DMS53 (cell line): ENCODE data around the gene PPP1R15B.
A peak's percentile ranks its signal among the peaks of the same experiment; 100 is the strongest.

Experiments
- DNase-seq: peaks from one replicate; lab custom pipeline; 2025; lab: John Stamatoyannopoulos, UW

The PPP1R15B gene

DNA sequence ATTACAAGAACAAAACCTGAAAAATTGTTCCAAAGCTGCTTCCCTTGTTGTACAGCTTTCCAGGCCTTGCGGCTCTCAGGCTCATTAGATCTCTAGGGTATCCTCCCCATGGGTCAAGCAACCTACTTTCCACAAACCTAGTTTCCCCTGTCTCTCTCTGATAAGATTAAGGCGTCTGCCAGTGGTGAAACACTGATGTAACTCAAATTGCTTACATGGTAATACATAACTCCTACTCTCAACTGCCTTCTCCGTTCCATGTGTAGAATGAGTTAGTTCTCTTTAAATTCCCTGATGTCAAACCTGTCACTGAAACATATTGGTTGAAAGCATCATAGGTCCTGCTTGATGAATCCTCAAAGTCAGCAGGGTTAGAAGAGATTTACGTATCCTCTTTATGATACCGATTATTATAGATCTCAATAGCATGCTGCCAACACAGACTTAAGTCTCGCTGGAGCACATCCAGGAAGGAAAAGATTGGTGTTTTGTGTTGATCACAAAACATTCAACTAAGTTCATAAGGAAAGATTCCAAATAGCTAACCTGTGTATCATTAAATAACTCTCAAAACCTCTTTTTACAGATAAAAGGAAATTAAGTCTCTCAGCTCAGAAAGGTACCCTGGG lies 10.6 kb downstream of the PPP1R15B start:
- DNase-seq = no peak

DNA sequence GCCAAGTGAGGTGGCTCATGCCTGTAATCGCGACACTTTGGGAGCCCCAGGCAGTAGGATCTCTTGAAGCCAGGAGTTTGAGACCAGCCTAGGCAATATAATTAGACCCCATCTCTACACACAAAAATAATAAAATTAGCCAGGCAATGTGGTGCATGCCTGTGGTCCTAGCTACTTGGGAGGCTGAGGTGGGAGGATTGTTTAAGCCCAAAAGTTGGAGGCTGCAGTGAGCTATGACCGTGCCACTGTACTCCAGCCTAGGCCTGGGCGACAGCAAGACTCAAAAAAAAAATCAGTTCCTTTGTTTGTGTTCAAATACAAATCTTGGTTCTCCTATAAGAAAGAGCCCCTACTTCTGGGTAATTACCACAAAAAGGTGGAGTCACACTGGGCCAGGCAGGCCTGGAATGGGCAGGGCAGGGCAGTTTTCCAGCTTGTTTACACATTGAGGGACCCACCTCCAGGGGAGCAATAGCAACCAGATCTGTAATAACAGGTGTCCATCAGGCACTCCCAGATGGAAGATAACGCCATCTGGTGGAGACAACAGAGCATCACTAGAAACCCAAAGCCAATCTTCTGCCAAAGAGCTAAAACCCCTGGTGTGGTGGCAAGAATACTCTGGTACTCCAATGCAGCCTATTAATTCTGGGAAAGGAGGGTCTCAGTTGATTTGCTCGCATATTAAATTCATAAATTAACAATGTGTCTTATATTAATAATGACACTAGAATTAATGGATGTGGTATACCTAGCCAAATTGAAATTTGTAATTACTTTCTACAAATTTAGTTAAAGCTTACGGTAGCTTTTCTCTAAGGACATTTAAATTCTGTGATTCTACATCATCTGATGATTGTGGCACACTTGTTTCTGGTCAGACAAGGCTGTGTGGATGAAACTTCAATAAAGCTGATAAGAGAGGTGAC lies 13.2 kb downstream of the PPP1R15B start:
- DNase-seq = peak; percentile 96

DNA sequence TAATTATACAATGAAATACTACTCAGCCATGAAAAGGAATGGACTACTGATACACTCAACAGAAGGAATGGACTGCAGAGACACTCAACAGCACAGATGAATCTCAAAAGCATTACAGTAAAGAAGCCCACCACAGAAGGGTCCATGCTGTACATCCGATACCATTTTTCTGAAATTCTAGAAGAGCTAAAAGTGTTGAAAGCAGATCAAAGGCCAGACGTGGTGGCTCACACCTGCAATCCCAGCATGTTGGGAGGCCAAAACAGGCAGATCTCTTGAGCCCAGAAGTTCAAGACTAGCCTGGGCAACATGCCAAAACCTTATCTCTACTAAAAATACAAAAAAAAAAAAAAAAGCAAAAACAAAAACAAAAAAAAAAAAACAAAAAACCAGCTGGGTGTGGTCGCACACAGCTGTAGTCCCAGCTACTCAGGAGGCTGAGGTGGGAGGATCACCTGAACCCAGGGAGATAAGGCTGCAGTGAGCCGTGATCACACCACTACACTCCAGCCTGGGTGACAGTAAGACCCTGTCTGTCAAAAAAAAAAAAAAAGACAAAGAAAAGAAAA lies 15.5 kb downstream of the PPP1R15B start:
- no peak for DNase-seq

DNA sequence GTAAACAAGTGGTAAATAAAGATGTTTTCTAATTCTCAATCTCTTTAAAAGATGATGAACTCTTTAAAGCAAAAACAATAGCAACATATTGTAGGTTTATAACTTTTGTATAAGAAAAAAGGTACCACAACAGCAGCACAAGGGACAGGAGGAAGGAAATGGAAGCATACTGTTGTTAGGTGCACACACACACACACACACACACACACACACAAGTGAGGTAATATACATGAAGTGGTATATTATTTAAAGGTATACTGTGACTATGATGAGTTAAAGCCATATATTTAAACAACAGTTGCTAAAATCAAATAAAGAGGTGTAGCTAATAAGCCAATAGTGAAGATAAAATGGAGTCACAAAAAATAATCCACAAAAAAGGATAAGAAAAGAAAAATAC lies 20.0 kb downstream of the PPP1R15B start:
- no peak for DNase-seq

DNA sequence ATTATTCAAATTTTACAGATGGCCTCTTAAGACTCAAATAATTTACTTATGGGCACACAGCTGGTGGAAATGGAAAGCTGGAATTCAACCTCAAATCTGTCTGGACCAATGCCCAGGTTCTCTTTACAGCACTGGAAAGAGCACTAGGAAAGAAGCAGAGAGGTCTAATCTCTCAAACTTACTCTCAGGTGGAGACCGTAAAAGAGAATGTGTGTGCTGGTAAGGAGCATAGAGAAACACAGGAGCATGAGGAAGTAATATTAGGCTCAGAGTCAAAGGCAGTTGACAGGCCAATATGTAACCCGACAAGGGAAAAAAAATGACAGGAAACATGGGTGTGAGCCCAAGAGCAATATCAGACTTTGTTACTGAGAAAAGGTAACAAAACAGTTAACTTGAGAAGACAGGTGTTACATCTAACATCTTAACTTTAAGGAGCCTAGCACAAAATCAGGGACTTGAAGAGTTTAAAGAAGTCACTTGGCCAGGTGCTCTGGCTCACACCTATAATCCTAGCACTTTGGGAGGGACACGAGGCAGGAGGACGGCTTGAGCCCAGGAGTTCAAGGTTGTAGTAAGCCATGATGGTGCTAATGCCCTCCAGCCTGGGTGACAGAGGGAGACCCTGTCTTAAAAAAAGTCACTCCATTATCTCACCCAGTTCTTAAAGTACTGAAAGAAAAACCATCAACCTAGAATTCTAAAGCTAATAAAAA lies 20.7 kb downstream of the PPP1R15B start:
- no peak for DNase-seq

DNA sequence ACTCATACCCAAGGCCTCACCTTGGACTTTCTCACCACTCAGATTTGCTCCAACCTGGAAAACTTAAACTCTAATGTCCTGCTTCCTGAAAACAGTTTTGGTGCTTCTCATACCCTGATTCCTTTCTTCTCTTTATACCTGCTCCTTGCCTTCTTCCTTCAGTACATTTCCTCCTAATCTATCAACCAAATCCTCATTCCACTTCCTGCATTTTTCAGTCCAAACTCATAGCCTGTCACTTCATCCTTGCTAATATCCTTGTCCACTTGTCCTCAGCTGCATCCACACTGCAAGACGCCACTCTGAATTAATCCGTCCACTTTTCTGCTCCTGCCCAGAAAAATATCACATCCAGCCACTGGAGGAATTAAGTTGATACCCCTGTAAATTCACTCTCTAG lies 25.9 kb downstream of the PPP1R15B start:
- DNase-seq = no peak

DNA sequence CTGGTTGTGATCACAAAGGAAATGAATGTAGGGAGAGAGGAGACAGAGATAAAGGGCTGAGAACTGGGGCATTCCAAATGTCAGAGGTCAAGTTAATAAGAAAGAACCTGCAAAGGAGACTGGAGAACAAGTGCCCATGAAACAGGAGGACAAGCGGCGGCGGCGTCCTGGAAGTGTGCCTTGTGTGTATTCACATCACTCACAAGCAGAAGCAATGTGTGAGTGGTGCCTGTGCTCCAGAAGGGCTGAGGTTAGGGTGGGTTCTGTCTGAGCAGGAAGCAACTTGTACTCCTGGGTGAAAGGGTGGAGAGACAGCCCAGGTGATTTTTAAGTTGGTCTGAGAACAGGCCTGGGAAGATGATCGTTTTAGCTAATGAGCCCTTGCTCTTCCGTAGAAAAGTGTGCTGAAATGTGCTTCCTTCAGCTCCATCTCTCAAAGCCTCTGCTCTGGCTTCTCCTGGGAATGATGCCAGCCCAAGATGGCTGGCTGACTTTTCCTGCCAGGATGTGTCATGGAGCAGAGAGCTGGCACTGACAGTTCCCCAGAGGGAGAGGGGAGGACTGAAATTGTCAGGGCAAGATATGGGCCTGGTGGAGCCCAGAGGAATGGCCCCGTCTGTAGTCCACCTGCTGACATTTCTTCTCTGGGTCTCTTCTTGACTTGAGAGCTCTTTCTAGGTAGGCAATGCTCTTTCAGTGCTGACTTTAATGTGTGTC lies 26.8 kb downstream of the PPP1R15B start:
- no peak for DNase-seq

DNA sequence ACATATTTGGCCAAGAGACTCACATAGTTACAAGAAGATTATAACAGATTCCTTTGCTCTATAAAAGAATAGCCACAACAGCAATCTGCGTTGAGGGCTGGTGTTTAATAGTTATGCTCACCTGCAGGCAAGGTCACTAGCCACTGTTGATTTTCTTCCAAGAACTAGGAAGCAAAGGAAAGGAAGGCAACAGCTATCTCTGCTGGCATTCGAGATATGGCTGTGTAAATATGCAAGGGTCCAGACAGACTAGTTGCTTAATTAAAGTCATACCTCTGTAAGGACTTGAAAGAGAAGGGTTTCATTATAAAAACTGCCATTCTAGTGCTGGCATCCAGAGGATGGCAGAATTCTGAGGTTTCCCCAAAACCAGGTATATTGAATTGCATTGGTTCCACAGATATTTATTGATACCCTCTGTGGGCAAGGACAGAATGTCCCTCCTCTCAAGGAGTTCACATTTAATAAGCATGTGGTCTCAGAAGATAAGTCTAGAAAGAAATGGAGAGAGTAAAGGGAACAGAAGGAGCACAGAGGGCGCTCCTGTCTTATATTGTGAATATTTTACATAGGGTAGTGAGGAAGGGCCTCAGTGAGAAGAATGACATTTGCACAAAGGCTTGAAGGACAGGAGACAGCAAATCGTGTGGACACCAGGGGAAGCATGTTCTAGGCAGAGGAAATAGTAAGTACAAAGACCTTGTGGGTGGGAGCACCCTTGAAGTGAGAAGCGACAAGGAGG lies 28.3 kb downstream of the PPP1R15B start:
- no peak for DNase-seq

DNA sequence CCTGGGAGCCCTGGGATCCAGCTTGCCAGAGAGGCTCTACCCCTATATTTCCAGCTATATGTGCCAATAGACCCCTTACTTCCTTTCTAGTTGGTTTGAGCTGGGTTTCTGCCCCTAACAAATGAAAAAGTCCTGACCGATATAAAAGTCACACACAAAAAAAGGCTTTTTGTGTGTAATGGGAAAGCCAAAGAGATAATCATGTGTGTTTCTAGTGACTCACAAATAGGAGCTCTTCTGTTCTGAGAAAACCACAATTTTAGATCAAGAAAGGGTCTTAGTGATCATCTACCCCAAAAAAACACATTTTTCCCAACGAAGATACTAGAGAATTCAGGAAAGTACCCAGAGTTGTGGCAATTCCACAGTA lies 28.9 kb downstream of the PPP1R15B start:
- DNase-seq = no peak

DNA sequence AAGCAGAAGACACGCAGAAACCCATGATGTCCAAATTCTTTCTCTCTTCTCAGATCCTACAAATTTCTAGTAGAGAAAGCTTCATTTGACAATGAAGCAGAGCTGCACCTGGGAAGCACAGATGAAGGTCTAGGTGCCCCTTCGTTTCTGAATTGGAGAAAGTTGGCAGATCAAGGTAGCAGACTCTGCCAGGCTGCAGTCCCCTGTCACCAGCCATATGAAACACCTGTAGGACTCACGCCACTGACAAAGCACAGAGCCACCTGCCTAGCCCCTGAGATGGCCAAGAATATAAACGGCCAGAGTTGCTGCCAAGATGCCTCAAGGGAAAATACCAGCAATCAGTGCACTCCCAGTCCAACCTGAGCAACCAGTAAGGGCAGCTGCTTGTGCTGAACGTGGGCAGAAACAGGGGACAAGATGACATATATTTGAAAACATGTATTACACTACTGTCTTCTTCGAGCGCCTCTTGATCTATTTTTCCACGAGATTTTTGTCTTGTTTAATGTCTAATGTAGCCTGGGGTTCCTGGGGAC lies 31.3 kb downstream of the PPP1R15B start:
- no peak for DNase-seq

DNA sequence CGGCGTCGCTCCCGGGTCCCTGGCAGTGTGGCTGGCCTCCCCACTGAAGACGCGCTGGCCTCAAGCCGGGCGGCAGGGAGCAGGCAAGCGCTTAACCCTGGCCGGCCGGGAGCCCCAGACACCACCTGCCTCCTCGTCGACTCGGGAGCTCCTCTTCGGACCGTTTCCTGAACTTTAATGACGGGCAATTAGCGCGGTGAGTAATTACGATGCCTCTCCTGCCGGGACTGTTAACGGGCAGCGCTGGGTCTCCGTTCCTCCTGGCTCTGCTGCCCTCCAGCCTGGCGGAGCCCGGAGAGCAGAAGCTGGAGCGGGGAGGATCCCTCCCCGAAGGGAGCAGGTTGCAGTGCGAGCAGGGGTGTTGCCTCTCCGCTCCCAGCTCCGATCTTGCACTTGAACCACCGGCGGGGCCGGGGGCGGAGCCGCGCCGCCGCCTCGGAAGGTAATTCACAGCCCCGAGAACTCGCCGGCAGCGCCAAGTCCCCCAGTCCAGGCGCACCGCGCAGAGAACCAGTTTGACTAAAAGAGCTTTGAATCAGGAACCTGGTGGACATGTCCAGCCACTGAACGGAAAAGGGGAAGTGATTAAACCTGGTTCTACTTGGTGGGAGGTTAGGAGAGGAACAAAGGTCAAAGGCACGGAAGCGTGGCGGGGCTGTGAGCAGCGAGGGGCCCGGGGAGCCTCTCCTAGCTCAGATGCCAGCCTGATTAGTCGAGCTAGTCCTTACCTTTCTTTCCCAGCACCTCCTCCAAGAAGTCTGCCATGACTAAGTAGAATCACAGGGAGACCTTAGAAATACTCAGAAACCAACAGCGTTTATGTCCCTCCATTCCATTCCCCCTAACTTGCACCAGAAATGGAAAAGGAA lies 33.6 kb downstream of the PPP1R15B start:
- peak; percentile 89 for DNase-seq

DNA sequence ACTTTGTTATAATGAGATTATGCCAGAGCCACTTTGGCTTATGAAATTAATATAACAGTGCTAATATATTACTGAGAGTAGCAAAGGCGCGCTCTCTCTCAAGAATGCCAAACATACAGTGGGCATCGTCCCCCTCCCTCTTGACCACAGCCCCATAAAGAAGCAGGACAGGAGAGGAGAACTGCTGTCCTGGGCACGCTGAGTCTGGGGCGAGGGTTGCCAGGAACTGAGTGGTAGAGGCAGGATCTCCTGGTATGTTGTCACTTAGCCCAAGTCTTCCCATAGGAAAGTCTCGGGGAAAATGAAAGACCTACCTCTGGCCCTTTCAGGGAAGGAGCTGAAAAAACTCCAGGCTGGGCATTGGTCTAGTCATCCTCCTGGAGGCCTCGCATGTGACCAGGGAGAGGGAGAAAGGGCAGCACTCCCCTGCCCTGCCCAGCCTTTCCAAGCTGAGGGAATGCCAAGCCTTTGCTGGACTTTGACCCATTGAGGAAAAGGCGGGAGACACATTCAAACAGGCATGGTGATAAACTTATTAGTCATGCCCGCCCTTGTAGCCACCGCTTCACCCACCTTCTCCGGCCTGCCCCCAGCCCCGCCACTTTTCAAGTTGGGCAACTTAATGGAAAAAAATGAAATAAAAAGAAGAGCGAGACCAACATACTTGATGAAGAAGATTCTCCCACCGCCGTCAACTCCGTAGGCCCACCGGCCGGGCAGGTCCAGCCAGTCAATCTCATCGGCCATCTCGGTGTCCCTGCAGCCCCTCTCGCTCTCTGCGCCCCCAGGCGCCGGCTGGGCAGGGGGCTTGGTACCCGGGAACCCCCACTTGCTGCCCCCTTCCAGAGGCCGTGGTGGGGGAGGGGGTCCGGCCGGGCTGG lies 34.5 kb downstream of the PPP1R15B start:
- DNase-seq = peak; percentile 90

DNA sequence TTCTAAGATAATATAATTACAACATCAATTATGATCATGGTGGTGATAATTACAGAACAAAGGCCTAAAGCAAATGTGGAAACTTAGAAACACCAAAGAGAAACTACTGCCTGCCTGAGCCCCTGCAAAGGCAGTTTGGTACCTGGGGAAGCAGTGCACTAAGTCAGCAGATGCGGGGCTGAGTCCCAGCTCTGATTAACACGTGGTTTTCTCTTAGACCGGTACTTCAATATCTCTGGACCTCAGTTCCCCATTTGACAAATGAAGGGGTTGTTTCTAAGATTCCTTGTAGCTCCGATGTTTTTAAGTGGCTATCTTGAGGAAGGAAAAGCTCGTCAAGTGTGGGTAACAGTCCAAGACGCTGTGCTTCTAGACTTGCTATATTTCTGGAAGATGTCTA lies 35.2 kb downstream of the PPP1R15B start:
- DNase-seq = no peak

DNA sequence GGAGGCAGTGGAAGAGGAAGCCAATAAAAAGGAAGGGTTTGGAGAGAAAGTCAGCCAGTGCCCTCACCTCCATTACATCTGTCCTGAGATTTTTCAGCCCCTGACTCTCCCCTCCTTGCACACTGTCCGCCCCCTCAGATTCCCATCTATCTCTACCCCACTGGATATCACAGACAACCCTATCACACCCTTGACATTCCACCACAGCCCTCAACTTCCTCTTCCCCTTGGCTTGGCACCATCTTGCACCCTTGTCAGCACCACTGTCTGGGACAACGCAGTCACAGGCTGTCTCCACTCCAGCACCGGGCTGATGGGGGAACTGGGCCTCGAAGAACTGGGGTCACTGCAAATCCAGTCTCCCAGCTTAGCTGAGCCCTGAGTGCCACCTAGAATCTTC lies 37.7 kb downstream of the PPP1R15B start:
- no peak for DNase-seq

DNA sequence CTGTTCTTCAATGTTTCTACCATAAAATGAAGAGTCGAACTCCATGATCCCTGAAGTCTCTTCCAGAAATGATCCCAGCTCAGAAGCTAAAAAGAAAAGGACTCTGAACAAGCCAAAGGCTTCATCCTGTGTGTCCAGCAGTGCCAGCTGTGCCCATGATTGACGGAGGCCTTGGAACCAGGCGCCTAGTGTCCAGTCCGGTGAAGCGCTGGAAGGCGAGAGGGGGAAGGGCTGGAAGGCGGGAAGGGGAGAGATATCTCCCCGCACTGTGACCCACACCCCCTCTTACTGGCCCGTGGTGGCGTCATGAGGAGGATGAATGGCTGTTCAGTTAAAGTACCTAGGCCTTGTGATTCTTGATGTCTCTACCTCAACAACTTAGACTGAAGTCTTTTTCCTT lies 41.4 kb downstream of the PPP1R15B start:
- no peak for DNase-seq

DNA sequence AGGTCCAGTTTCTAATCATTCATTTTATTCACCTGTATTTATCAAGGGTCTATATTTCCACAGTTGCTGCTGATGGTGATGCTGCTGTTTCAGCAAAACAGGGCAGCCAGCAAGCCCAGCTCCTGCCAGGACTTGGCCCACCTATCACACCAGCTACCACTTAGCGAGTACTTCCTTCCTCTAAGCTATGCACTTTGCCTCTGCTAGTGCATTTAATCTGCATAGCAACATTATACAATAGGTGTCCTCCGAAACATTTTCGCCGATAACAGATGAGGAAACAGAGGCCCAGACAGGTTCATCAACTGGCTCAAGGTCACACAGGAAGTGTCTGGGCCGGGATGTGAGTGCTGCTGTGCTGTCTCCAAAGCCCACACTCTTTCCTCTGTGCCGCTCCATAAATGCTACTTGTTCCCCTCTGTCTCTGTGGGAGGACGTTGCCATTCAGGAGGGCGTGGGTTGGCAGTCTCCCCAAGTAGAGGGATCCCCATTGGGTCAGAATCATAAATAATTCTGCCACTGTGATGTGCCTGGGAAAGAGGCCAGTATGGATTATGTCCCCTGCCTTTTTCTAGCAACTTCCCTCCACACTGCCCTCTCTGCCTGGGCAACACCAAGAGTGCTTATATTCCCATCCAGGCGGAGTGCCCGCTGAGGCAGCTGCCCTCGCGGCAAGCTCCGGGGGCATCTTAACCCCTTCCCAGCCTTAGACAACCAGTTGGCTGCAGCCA lies 42.5 kb downstream of the PPP1R15B start:
- DNase-seq = no peak

DNA sequence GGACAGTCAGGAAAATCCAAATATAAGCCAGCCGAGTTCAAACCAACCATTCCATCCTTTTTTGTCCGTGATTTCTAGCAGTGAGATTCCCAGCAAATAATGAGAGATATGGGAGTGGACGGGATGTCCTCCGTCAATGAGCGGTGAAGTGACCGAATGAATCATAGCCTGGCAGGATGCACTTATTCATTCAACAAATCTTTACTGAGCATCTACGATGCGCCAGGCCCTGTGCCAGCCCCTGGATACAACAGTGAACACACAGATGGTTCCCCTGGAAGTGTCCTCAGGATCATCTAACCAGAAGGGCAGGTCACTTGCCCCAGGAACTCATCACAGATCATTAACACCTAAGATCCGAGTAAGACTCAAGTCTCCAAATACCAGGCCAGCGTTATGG lies 43.7 kb downstream of the PPP1R15B start:
- no peak for DNase-seq

DNA sequence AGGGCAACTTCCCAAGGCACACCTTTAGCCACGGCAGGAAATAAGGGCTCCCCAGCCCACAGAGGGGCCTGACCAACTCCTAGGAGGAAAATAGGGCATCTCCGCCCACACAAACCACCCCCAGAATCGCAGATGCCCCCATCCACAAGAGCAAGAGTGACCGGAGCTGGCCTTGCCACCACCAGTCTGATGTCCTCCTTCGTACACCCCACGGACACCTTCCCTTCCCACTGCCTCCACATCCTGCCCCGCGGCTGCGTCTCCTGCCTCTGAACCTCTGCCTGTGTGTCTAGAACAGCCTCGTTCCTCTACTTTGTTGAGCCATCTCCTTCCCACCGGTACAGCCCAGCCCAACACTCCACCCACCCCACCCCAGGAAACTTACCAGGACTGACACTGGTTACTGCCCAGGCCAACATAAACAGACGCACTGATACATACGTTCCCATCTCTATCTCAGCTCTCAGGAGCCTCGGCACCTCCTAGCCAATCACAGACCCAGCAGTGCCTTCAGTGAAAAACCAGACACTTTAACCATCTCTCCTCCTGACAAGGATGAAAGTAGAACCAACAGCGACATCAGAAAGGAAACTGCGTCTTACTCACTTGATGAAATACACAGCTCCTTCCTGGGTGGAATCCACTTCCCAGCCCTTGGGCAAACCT lies 44.3 kb downstream of the PPP1R15B start:
- no peak for DNase-seq
